Measurements from ENCODE around the gene C16orf96. TPM values are rescaled to one million over a fixed set of nuclear protein-coding genes. Genes with fewer than 3 reads are reported as not detected.

C16orf96 gene
- total RNA-seq, 1 experiment from 2014 or later, result 1.3 TPM

DNA sequence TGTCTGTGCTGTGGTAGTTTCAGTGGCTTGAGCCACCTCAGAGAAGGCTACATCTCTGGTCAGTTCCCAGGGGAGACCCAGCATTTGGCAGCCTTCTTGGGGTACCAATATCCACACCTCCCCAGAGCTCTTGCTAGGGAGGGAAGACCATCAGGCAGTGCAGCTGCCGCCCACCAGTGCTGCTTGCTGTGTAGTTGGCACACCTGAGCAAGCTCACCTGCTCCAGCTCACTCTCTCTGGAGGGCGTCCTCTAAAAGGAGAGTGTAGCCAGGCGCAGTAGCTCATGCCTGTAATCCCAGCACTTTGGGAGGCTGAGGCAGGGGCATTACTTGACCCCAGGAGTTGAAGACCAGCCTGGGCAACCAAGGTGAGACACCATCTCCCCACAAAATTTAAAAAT lies 47.3 kb upstream of the C16orf96 start (continued):
- TF ChIP-seq, protein P1, sequence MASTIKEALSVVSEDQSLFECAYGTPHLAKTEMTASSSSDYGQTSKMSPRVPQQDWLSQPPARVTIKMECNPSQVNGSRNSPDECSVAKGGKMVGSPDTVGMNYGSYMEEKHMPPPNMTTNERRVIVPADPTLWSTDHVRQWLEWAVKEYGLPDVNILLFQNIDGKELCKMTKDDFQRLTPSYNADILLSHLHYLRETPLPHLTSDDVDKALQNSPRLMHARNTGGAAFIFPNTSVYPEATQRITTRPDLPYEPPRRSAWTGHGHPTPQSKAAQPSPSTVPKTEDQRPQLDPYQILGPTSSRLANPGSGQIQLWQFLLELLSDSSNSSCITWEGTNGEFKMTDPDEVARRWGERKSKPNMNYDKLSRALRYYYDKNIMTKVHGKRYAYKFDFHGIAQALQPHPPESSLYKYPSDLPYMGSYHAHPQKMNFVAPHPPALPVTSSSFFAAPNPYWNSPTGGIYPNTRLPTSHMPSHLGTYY (CRISPR knock-in tag; IDR thresholded peaks at IDR 0.05), result no peak
- no peak for TF ChIP-seq NR3C1 (CRISPR knock-in tag; conservative IDR thresholded peaks at IDR 0.05; ENCODE audit: low read depth)

DNA sequence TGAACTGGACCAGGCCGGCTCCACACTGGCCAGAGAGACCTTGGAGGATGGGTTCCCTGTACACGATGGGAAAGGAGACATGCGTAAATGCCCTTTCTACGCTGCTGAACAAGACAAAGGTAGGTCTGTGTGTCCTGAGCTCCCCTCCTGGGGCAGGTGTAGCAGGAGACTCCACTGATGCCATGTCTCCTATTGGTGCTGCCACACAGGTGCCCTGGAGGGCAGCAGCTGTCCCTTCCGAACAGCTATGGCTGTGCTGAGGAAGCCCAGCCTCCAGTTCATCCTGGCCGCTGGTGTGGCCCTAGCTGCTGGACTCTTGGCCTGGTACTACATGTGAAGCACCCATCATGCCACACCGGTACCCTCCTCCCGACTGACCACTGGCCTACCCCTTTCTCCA lies 46.7 kb upstream of the C16orf96 start:
- ChIA-PET POLR2A (no interaction called here), CTCF (interaction anchor here (0.6 to 4.7 kb wide), 6 partner anchors 15 to 115 kb away, joined by 3 to 19 read pairs (median 4); partner anchors contain the start of gene MGRN1)
- DNase-seq (ENCODE audit: low spot score) (no peak), ATAC-seq (no peak)
- no peaks in the 10 kb centered on the region for H3K27me3 Mint-ChIP-seq (ENCODE audit: low read depth)
- no peak overlapping the region for H3K4me3 Mint-ChIP-seq
- H3K36me3 Mint-ChIP-seq, result peaks cover 12% of the 10 kb centered on the region
- no peak for TF ChIP-seq ZNF671 (CRISPR knock-in tag; IDR thresholded peaks at IDR 0.05)
- TF ChIP-seq KAT7 (CRISPR knock-in tag; IDR thresholded peaks at IDR 0.05; ENCODE audit: borderline replicate concordance), result no peak
- TF ChIP-seq GABPB1 (CRISPR knock-in tag; IDR thresholded peaks at IDR 0.05), result no peak
- TF ChIP-seq, protein P2, sequence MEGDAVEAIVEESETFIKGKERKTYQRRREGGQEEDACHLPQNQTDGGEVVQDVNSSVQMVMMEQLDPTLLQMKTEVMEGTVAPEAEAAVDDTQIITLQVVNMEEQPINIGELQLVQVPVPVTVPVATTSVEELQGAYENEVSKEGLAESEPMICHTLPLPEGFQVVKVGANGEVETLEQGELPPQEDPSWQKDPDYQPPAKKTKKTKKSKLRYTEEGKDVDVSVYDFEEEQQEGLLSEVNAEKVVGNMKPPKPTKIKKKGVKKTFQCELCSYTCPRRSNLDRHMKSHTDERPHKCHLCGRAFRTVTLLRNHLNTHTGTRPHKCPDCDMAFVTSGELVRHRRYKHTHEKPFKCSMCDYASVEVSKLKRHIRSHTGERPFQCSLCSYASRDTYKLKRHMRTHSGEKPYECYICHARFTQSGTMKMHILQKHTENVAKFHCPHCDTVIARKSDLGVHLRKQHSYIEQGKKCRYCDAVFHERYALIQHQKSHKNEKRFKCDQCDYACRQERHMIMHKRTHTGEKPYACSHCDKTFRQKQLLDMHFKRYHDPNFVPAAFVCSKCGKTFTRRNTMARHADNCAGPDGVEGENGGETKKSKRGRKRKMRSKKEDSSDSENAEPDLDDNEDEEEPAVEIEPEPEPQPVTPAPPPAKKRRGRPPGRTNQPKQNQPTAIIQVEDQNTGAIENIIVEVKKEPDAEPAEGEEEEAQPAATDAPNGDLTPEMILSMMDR (IDR thresholded peaks at IDR 0.05), result no peak
- TF ChIP-seq, protein P3, sequence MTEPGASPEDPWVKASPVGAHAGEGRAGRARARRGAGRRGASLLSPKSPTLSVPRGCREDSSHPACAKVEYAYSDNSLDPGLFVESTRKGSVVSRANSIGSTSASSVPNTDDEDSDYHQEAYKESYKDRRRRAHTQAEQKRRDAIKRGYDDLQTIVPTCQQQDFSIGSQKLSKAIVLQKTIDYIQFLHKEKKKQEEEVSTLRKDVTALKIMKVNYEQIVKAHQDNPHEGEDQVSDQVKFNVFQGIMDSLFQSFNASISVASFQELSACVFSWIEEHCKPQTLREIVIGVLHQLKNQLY (CRISPR knock-in tag; IDR thresholded peaks at IDR 0.05), result no peak
- no peak for TF ChIP-seq MXD4 (CRISPR knock-in tag; IDR thresholded peaks at IDR 0.05; ENCODE audit: borderline replicate concordance)
- TF ChIP-seq, protein P4, sequence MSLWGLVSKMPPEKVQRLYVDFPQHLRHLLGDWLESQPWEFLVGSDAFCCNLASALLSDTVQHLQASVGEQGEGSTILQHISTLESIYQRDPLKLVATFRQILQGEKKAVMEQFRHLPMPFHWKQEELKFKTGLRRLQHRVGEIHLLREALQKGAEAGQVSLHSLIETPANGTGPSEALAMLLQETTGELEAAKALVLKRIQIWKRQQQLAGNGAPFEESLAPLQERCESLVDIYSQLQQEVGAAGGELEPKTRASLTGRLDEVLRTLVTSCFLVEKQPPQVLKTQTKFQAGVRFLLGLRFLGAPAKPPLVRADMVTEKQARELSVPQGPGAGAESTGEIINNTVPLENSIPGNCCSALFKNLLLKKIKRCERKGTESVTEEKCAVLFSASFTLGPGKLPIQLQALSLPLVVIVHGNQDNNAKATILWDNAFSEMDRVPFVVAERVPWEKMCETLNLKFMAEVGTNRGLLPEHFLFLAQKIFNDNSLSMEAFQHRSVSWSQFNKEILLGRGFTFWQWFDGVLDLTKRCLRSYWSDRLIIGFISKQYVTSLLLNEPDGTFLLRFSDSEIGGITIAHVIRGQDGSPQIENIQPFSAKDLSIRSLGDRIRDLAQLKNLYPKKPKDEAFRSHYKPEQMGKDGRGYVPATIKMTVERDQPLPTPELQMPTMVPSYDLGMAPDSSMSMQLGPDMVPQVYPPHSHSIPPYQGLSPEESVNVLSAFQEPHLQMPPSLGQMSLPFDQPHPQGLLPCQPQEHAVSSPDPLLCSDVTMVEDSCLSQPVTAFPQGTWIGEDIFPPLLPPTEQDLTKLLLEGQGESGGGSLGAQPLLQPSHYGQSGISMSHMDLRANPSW (CRISPR knock-in tag; conservative IDR thresholded peaks at IDR 0.05; ENCODE audit: low read depth), result no peak
- no peak for TF ChIP-seq FOXP1 (CRISPR knock-in tag; IDR thresholded peaks at IDR 0.05; ENCODE audit: borderline replicate concordance)
- TF ChIP-seq, protein P5, sequence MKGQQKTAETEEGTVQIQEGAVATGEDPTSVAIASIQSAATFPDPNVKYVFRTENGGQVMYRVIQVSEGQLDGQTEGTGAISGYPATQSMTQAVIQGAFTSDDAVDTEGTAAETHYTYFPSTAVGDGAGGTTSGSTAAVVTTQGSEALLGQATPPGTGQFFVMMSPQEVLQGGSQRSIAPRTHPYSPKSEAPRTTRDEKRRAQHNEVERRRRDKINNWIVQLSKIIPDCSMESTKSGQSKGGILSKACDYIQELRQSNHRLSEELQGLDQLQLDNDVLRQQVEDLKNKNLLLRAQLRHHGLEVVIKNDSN (CRISPR knock-in tag; IDR thresholded peaks at IDR 0.05), result no peak
- 0 out of 2 replicates have a peak, but pooled peaks cover 2% of the 10 kb centered on the region for H3K4me1 Mint-ChIP-seq
- no peak overlapping the region for H3K27ac Mint-ChIP-seq
- H3K9me3 Mint-ChIP-seq, result no peaks in the 10 kb centered on the region

DNA sequence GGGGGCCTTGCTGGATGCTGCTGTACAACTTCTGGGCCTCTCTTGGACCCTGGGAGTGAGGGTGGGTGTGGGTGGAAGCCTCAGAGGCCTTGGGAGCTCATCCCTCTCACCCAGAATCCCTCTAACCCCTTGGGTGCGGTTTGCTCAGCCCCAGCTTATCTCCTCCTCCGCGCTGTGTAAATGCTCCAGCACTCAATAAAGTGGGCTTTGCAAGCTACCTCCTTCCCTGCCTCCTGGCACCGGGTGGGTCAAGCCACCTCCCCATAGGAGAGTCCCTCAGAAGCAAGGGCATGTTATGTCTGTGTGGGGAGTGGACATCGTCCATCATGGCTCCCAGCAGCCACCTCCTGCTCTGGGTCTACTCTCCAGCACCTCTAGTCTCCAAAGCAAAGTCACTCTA lies 46.0 kb upstream of the C16orf96 start:
- peaks cover 7% of the 10 kb centered on the region; the same call in 1 of the 2 replicates for H3K4me1 Mint-ChIP-seq
- ChIA-PET POLR2A (no interaction called here), CTCF (interaction anchor here (1.1 to 1.4 kb wide), 2 partner anchors 39 to 65 kb away, joined by 5 to 7 read pairs; no protein-coding TSS in a partner anchor)
- DNase-seq (ENCODE audit: low spot score), result no peak
- no peaks in the 10 kb centered on the region for H3K27me3 Mint-ChIP-seq (ENCODE audit: low read depth)
- no peak overlapping the region; the same call in 1 of the 2 replicates for H3K27ac Mint-ChIP-seq
- H3K36me3 Mint-ChIP-seq, result peaks cover 12% of the 10 kb centered on the region
- no peaks in the 10 kb centered on the region for H3K9me3 Mint-ChIP-seq
- no peak overlapping the region for H3K4me3 Mint-ChIP-seq
- no peak for ATAC-seq
- TF ChIP-seq MXD4 (CRISPR knock-in tag; IDR thresholded peaks at IDR 0.05; ENCODE audit: borderline replicate concordance) (no peak), HMGA2 (CRISPR knock-in tag; IDR thresholded peaks at IDR 0.05) (no peak), NR3C1 (CRISPR knock-in tag; conservative IDR thresholded peaks at IDR 0.05; ENCODE audit: low read depth) (no peak), TCF7 (CRISPR knock-in tag; IDR thresholded peaks at IDR 0.05; ENCODE audit: low read depth) (no peak), TEAD4 (CRISPR knock-in tag; IDR thresholded peaks at IDR 0.05) (no peak), ZNF317 (CRISPR knock-in tag; IDR thresholded peaks at IDR 0.05; ENCODE audit: borderline replicate concordance, low read depth) (no peak), ZNF671 (CRISPR knock-in tag; IDR thresholded peaks at IDR 0.05) (no peak), FOXK1 (CRISPR knock-in tag; IDR thresholded peaks at IDR 0.05) (no peak), NFATC4 (CRISPR knock-in tag; IDR thresholded peaks at IDR 0.05) (no peak)
- TF ChIP-seq, protein P6, sequence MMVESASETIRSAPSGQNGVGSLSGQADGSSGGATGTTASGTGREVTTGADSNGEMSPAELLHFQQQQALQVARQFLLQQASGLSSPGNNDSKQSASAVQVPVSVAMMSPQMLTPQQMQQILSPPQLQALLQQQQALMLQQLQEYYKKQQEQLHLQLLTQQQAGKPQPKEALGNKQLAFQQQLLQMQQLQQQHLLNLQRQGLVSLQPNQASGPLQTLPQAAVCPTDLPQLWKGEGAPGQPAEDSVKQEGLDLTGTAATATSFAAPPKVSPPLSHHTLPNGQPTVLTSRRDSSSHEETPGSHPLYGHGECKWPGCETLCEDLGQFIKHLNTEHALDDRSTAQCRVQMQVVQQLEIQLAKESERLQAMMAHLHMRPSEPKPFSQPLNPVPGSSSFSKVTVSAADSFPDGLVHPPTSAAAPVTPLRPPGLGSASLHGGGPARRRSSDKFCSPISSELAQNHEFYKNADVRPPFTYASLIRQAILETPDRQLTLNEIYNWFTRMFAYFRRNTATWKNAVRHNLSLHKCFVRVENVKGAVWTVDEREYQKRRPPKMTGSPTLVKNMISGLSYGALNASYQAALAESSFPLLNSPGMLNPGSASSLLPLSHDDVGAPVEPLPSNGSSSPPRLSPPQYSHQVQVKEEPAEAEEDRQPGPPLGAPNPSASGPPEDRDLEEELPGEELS (CRISPR knock-in tag; IDR thresholded peaks at IDR 0.05), result no peak
- TF ChIP-seq, protein P7, sequence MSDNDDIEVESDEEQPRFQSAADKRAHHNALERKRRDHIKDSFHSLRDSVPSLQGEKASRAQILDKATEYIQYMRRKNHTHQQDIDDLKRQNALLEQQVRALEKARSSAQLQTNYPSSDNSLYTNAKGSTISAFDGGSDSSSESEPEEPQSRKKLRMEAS (CRISPR knock-in tag; IDR thresholded peaks at IDR 0.05), result no peak
- TF ChIP-seq, protein P8, sequence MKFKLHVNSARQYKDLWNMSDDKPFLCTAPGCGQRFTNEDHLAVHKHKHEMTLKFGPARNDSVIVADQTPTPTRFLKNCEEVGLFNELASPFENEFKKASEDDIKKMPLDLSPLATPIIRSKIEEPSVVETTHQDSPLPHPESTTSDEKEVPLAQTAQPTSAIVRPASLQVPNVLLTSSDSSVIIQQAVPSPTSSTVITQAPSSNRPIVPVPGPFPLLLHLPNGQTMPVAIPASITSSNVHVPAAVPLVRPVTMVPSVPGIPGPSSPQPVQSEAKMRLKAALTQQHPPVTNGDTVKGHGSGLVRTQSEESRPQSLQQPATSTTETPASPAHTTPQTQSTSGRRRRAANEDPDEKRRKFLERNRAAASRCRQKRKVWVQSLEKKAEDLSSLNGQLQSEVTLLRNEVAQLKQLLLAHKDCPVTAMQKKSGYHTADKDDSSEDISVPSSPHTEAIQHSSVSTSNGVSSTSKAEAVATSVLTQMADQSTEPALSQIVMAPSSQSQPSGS (CRISPR knock-in tag; IDR thresholded peaks at IDR 0.05; ENCODE audit: borderline replicate concordance, low read depth), result no peak
- TF ChIP-seq, protein P9, sequence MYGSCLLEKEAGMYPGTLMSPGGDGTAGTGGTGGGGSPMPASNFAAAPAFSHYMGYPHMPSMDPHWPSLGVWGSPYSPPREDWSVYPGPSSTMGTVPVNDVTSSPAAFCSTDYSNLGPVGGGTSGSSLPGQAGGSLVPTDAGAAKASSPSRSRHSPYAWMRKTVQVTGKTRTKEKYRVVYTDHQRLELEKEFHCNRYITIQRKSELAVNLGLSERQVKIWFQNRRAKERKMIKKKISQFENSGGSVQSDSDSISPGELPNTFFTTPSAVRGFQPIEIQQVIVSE (CRISPR knock-in tag; IDR thresholded peaks at IDR 0.05; ENCODE audit: borderline replicate concordance), result no peak

Measured in WTC11 (cell line).